Measurements from ENCODE around the gene LRRTM2. TPM values are rescaled to one million over a fixed set of nuclear protein-coding genes. Genes with fewer than 3 reads are reported as not detected.

Gene LRRTM2
- total RNA-seq, 1 donor from 2014 or later, result 1.3 TPM

GRCh38 chr5:138884094-138884493 is 9.0 kb upstream of the LRRTM2 start:
- DNase-seq (ENCODE audit: low spot score), result no peak

DNA sequence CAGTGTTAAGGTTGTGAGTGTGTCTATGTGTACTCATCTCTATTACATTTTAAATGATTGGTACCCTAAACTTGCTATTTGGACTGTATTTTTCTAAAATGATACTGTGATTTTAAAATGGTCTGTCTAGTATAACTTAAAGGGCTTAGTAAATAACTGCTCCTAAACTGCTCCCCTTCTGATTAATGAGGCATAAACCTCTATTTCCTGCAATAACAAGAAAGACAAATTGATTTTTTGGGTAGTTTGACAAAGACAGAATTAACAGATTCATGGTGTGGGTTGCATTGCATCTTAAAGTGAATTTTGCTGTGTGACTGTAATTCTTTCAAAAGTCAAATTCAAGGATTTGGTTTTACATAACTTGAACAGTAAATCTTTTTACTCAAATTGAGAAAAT is 8.1 kb upstream of the LRRTM2 start:
- no peak for DNase-seq (ENCODE audit: low spot score)

- no peak for DNase-seq (ENCODE audit: low spot score)
Measured at GRCh38 chr5:138878437-138879235, 3.5 kb upstream of the LRRTM2 start.

- DNase-seq (ENCODE audit: low spot score), result no peak
Measured at GRCh38 chr5:138876811-138877210, 1.7 kb upstream of the LRRTM2 start.

DNA sequence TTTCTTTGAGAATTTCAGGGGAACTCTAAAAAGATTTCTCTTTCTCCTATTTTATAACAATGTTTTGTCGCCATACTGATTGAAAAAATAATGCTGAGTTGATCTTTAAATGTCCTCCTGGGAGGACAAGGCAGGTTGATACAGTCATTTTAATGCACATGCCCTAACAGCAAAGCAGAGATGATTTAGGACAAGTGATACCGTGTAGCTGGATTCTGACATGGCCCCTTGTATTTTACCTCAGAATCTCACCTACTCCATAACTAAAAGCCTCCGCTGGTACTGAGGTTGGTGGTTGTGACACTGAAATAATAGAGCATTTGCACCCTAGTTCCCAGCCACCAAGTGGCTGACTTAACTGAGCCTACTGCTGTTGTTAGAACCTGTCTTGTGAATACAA is 811 bp upstream of the LRRTM2 start:
- no peak for DNase-seq (ENCODE audit: low spot score)

- DNase-seq (ENCODE audit: low spot score), result no peak
Measured at GRCh38 chr5:138875552-138875875, 379 bp upstream of the LRRTM2 start.

GRCh38 chr5:138874241-138874640 is 894 bp downstream of the LRRTM2 start:
- DNase-seq (ENCODE audit: low spot score), result no peak

DNA sequence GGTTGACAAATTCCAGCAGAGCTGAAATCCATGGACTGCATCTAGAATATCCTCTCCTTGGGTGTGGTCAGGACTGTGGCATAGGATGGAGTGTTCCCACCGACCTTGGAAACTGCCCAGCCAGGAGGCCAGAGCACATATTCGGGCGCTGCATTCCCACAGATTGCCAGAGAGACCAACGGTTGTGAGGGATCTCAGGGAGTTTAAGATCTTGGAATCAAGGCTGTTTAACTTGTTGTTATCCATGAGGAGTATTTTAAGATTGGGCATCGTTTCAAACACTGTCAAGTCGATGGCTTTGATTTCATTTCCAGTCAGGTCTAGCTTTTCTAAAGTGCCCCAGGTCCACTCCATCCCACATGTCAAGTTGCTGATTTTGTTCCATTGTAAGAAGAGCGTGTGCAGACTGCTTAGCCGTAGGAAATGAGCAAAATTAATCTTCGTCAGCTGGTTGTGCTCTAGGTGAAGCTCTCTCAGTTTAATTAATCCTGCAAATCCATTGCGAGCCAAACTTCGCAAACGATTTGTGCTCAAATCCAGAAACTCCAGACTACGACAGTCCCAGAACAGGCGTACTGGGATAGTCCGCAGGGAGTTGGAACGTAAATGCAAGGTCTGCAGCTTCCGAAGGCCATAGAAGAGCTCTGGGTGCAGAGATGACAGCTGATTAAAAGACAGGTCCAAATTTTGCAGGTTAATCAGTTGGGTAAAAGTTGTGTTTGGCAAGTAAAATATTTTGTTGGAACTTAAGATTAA is 1.5 kb downstream of the LRRTM2 start:
- DNase-seq (ENCODE audit: low spot score), result no peak

DNA sequence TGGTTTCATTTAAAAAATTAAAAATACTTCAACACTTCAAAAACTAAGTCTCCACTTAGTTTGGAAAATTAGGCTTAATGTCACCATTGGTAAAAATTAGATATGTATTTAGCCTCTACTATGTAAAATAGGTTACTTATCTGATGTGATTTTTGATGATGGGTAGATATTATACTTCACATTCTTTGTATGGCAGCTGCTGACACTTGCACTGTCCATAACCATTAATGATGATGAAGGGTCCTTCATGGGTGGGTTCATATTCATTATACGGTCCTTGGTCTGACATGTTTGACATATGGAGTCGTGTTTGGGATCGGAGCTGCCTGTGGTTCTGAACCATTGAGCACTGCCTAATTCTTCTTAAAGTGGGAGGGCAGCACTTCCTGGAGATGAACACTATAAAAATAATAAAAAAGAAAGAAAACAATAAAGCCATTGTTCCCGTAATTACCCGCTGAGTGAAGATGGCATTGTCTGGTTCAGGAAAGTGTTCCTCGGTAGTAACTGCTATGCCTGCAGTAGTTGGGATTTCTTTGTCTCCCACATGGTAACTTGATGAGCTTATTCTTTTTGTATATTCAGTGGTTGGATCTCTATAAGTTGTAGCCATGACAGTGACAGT is 2.2 kb downstream of the LRRTM2 start:
- DNase-seq (ENCODE audit: low spot score), result no peak

- DNase-seq (ENCODE audit: low spot score), result no peak
Measured at GRCh38 chr5:138870611-138871010, 4.5 kb downstream of the LRRTM2 start.

GRCh38 chr5:138869763-138870500 is 5.2 kb downstream of the LRRTM2 start:
- DNase-seq (ENCODE audit: low spot score), result no peak

GRCh38 chr5:138869038-138869437 is 6.1 kb downstream of the LRRTM2 start:
- DNase-seq (ENCODE audit: low spot score), result no peak

DNA sequence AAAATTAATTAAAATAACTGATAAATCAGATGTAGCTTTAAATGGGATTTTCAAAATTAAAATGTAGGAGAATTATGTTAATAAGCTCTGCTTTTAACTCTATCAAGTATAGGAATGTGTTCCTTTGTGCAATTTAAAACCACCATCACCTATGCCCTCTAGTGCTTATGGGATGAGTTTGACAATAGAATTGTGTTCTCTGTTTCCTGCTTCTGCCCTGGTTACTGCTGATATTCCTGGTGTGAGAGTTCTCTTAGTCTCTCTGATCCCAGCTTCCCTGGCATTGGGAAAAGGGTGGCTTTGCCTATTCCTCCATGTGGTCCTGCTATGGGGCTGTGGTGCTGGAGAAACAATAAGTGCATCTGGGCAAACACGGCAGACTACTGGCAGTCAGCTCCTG is 8.1 kb downstream of the LRRTM2 start:
- DNase-seq (ENCODE audit: low spot score), result no peak

- no peak for DNase-seq (ENCODE audit: low spot score)
Measured at GRCh38 chr5:138853132-138853531, 22.0 kb downstream of the LRRTM2 start.

GRCh38 chr5:138850865-138851435 is 24.2 kb downstream of the LRRTM2 start:
- DNase-seq (ENCODE audit: low spot score), result no peak

- no peak for DNase-seq (ENCODE audit: low spot score)
Measured at GRCh38 chr5:138849882-138850281, 25.3 kb downstream of the LRRTM2 start.

DNA sequence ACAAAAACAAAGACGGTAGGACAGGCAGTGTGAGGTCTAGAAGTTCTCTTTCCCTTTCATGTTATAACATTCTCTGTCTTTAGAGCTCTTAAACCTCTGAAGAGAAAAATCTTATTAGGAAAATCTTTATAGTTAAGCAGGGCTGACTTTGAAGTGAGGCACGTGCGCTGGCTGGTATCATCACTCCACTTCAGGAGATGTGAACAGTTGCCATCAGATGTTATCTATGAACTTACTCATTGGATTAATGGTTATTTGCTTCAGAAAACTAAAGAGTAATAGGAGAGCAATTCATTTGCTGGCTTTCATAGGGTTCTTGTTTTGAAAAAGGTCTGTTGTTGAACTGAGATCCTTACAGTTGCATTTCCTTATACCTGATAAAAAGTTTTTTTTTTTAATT is 25.7 kb downstream of the LRRTM2 start:
- no peak for DNase-seq (ENCODE audit: low spot score)

GRCh38 chr5:138844812-138845513 is 30.2 kb downstream of the LRRTM2 start:
- no peak for DNase-seq (ENCODE audit: low spot score)

DNA sequence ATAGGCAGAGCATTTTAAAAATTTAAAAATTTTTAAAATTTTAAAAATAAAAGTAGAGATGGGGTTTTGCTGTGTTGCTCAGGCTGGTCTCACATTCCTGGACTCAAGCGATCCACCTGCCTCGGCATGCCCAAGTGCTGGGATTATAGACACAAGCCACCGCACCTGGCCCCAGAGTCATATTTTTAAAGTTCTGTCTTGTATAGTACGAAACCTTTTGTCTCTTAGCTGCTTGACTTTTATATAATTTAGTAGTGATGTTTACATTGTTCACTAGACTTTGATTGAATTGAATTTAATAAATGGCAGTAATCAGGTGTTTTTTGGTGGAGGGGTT is 31.0 kb downstream of the LRRTM2 start:
- DNase-seq (ENCODE audit: low spot score), result no peak

DNA sequence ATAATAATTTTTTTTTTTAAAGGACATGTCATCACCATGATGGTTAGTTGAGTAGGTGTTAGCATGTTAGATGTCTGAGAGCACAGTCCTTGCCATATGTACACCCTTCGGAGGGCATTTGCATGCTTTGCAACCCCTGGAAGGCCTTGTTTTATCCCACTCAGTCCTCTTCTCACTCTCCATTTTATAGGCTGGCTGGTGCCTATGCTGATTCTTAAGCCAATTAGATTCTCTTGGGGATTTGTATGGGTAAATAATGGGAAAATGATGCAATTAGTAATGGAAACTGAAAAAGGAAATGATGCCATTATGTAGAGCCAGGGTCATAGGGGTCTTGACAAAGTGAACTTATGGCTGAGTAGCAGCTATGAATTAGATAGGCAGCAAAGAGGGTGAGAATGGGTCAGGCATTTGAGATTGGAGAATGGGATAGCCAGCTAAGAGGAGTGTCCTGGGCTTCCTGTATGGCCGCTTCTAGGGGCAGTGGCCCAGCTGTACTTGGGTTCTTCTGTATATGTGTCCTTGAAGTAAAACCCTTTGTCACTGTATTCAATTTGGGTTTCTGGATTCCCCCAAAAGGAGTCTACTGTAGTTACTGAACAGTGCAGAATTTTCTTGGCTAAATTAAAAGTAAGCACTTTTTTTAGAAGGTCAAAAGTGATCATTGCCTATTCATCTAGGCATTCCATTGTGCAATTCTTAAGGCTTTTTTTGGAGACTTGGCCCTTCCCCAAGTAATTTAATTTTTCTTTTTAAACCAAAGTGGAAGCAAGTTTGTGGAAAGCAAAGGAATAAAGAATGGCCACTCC is 31.6 kb downstream of the LRRTM2 start:
- DNase-seq (ENCODE audit: low spot score), result no peak

Measured in mesenteric fat pad (tissue), 1 donor.